Gastrocnemius medialis (tissue), 4 donors: ENCODE data around the gene HOXA6.

Source experiments
- POLR2A ChIP-seq, 2 donors: fragments of 450-650 bp; IDR thresholded peaks; one replicate each; pipeline ENCODE4 v1.6.1; 2017; ENCODE audit warnings: antibody characterized with exemption in 2 of 2, mild to moderate bottlenecking in 2 of 2, moderate library complexity in 2 of 2
- TF ChIP-seq, protein P1 (sequence below), 5 experiments: fragments of 450-650 bp in 3 of 5; fragments of 200-600 bp in 2 of 5; sonication (generic) in 2 of 5; IDR thresholded peaks in 4 of 5; conservative IDR thresholded peaks in 1 of 5; 1 replicate in 4 of 5; 2 replicates in 1 of 5; pipeline ENCODE4 v1.5.1; 2016 to 2019; ENCODE audit warnings: antibody characterized with exemption in 5 of 5, mild to moderate bottlenecking in 3 of 5, moderate library complexity in 3 of 5

DNA sequence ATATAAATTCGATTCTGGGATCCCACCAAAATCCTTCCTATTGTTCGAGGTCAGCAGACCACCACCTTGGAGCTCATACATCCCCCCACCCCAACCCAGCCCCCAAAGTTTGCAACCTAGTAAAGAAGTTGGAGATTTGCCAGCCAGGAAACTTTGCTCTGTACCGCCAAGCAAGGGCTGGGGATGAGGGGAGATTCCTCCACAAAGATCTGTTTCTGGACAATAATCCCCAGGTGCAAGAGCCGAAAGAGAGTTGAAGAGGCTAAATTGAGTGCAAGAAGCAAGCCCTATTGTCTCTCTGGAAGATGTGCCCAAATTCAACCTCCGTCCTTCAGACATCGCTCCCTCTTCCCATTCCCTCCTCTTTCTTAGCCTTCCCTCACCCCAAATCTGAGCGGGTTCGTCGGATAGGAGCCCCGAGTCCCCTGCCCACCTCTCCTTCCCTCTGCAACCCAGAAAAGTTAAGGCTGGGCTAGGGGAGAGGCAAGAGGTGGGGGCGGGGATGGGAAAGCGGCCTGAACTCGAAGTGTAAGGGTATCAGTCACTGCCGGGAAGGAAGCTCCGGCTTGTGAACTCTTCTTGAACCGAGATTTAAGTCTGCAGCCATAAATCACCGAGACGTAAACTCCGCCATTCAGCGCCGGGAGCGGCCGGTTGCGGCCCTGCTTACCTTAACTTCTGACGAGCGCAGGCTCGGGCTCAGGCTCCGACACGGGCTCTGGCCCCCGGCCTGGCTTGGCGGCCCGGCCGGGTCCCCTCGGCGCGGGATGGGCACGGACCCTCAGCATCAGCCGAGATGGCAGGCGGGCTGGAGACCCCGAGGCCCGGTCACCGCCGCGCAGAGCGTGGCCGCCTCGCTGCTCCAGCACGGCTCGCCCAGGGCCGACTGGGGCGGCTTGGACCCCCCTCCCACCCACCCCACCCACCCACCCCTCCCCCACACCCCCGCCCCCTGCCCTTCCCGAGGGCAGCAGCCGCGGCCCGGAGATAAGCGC is 34.3 kb downstream of the HOXA6 start:
- TF ChIP-seq, protein P1, sequence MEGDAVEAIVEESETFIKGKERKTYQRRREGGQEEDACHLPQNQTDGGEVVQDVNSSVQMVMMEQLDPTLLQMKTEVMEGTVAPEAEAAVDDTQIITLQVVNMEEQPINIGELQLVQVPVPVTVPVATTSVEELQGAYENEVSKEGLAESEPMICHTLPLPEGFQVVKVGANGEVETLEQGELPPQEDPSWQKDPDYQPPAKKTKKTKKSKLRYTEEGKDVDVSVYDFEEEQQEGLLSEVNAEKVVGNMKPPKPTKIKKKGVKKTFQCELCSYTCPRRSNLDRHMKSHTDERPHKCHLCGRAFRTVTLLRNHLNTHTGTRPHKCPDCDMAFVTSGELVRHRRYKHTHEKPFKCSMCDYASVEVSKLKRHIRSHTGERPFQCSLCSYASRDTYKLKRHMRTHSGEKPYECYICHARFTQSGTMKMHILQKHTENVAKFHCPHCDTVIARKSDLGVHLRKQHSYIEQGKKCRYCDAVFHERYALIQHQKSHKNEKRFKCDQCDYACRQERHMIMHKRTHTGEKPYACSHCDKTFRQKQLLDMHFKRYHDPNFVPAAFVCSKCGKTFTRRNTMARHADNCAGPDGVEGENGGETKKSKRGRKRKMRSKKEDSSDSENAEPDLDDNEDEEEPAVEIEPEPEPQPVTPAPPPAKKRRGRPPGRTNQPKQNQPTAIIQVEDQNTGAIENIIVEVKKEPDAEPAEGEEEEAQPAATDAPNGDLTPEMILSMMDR (IDR thresholded peaks at IDR 0.05 in 4 of 5, conservative IDR thresholded peaks at IDR 0.05 in 1 of 5), result no peak
- no peak for TF ChIP-seq POLR2A (IDR thresholded peaks at IDR 0.05)
